Hepatocyte (in vitro differentiated cells): ENCODE data around the gene STMP1. TPM values are rescaled to one million over a fixed set of nuclear protein-coding genes. Genes with fewer than 3 reads are reported as not detected.
"Not testable (repeated sequence)": the region's sequence is repeated elsewhere in the genome, so short reads cannot be mapped to it uniquely, and the experiment has no call there.

Experiments used
- DNase-seq: peaks from one replicate; pipeline ENCODE4 v3.0.0-alpha.2; 2016; ENCODE audit warnings: low spot score
- H2AFZ ChIP-seq: fragments of 200-600 bp; sonication (generic); 2 replicates; pipeline ENCODE4 v1.6.0; 2016; ENCODE audit warnings: antibody characterized with exemption, mild to moderate bottlenecking
- H3K27ac ChIP-seq: fragments of 200-600 bp; sonication (generic); 2 replicates; pipeline ENCODE4 v1.5.1; 2016; ENCODE audit warnings: mild to moderate bottlenecking
- H3K27me3 ChIP-seq: fragments of 200-600 bp; sonication (generic); 2 replicates; pipeline ENCODE4 v1.6.1; 2016
- H3K36me3 ChIP-seq: fragments of 200-600 bp; sonication (generic); replicated peaks from 2 replicates; pipeline ENCODE4 v1.5.1; 2016; ENCODE audit warnings: low read depth; ENCODE audit not compliant: insufficient read depth
- H3K4me1 ChIP-seq: fragments of 200-600 bp; sonication (generic); 2 replicates; pipeline ENCODE4 v1.5.1; 2016; ENCODE audit warnings: mild to moderate bottlenecking, moderate library complexity; ENCODE audit not compliant: insufficient read depth
- H3K4me2 ChIP-seq: fragments of 200-600 bp; sonication (generic); 2 replicates; pipeline ENCODE4 v1.6.0; 2016
- H3K4me3 ChIP-seq: fragments of 200-600 bp; sonication (generic); 2 replicates; pipeline ENCODE4 v1.5.1; 2016; ENCODE audit warnings: mild to moderate bottlenecking
- H3K79me2 ChIP-seq: fragments of 200-600 bp; sonication (generic); 2 replicates; pipeline ENCODE4 v1.6.0; 2017; ENCODE audit warnings: mild to moderate bottlenecking
- H3K9me2 ChIP-seq: fragments of 200-600 bp; sonication (generic); replicated peaks from 2 replicates; pipeline ENCODE4 v1.6.0; 2017; ENCODE audit warnings: mild to moderate bottlenecking; ENCODE audit not compliant: insufficient read depth
- H3K9me3 ChIP-seq: fragments of 200-600 bp; sonication (generic); 2 replicates; pipeline ENCODE4 v1.5.1; 2016; ENCODE audit warnings: low read depth, mild to moderate bottlenecking
- H4K20me1 ChIP-seq: fragments of 200-600 bp; sonication (generic); 2 replicates; pipeline ENCODE4 v1.6.0; 2016; ENCODE audit warnings: mild to moderate bottlenecking; ENCODE audit not compliant: insufficient read depth, poor library complexity, severe bottlenecking
- CTCF ChIP-seq: fragments of 200-600 bp; sonication (generic); IDR thresholded peaks from 2 replicates; pipeline ENCODE4 v1.5.1; 2016; ENCODE audit warnings: antibody characterized with exemption, mild to moderate bottlenecking; ENCODE audit not compliant: poor library complexity
- EZH2 ChIP-seq: fragments of 200-600 bp; sonication (generic); IDR thresholded peaks from 2 replicates; pipeline ENCODE4 v1.6.1; 2016; ENCODE audit warnings: antibody characterized with exemption, mild to moderate bottlenecking, borderline replicate concordance
- EZH2phosphoT487 ChIP-seq: fragments of 200-600 bp; sonication (generic); IDR thresholded peaks from one replicate; pipeline ENCODE4 v1.6.1; 2018; ENCODE audit warnings: antibody characterized with exemption, mild to moderate bottlenecking, low read depth, moderate library complexity; ENCODE audit not compliant: unreplicated experiment, severe bottlenecking
- WGBS: methylation state at CpG from one replicate; pipeline ENCODE4 v1.1.6; 2016; ENCODE audit warnings: low lambda C conversion rate; ENCODE audit errors: missing lambda C conversion rate; 5-methylcytosine and 5-hydroxymethylcytosine counted together
- polyA plus RNA-seq: library from polyadenylated mRNA; unstranded; fragments of >200 nt; fragmentation: Nextera tagmentation; extraction: Ambion mirVana; gene quantifications from 2 replicates; pipeline ENCODE4 v1.2.1, GENCODE V29; 2016
- total RNA-seq: library from RNA; depleted of rRNA; stranded (reverse); fragments of >200 nt; gene quantifications from 2 replicates; pipeline ENCODE4 v1.2.3, GENCODE V29; 2014

The STMP1 gene
- total and polyA plus RNA-seq, 2 experiments from 2014 or later, result 28.1 to 73.6 TPM

GRCh38 chr7:135634191-135634878, 28.0 kb upstream of the STMP1 start:
- TF ChIP-seq CTCF, result no peak
- no peak for TF ChIP-seq EZH2phosphoT487
- TF ChIP-seq EZH2, result no peak
- H3K36me3 ChIP-seq, result no peaks in the 10 kb centered on the region
- H3K4me2 ChIP-seq, result peak overlapping the region; percentile 28
- no peaks in the 10 kb centered on the region for H3K79me2 ChIP-seq
- no peak for DNase-seq
- no peak overlapping the region for H3K27ac ChIP-seq
- WGBS, result 93% methylated on average over 7 of the region's 7 CpGs
- no peak overlapping the region for H3K4me3 ChIP-seq
- no peaks in the 10 kb centered on the region for H3K27me3 ChIP-seq
- no peak overlapping the region for H2AFZ ChIP-seq
- H3K9me2 ChIP-seq, result no peaks in the 10 kb centered on the region
- H4K20me1 ChIP-seq, result no peaks in the 10 kb centered on the region
- no peaks in the 10 kb centered on the region for H3K9me3 ChIP-seq
- no peaks in the 10 kb centered on the region for H3K4me1 ChIP-seq

DNA sequence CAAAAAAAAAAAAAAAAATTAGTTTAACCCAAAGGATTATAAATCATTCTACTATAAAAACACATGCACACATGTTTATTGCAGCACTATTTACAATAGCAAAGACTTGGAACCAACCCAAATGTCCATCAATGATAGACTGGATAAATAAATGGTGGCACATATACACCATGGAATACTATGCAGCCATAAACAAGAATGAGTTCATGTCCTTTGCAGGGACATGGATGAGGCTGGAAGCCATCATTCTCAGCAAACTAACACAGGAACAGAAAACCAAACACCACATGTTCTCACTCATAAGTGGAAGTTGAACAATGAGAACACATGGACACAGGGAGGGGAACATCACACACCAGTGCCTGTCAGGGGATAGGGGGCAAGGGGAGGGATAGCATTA, 22.6 kb upstream of the STMP1 start:
- H3K9me2 ChIP-seq, H3K79me2 ChIP-seq, H3K27me3 ChIP-seq, H3K4me3 ChIP-seq, H3K36me3 ChIP-seq, H3K4me2 ChIP-seq, H3K4me1 ChIP-seq, H3K27ac ChIP-seq, H4K20me1 ChIP-seq, DNase-seq, H2AFZ ChIP-seq, H3K9me3 ChIP-seq: not testable (repeated sequence)

- Histone ChIP-seq H3K27me3 (no peaks in the 10 kb centered on the region), H3K4me3 (no peak overlapping the region), H3K9me2 (no peaks in the 10 kb centered on the region), H2AFZ (no peak overlapping the region), H3K9me3 (no peaks in the 10 kb centered on the region), H3K36me3 (no peaks in the 10 kb centered on the region), H4K20me1 (no peaks in the 10 kb centered on the region), H3K4me2 (no peak overlapping the region), H3K27ac (no peak overlapping the region), H3K79me2 (no peaks in the 10 kb centered on the region), H3K4me1 (no peaks in the 10 kb centered on the region)
- TF ChIP-seq CTCF (no peak), EZH2 (no peak), EZH2phosphoT487 (no peak)
- no peak for DNase-seq
- WGBS, result 90% methylated on average over 3 of the region's 3 CpGs
These were observed 18.2 kb upstream of the STMP1 start for GRCh38 chr7:135644154-135644553.

- 79% methylated on average over 3 of the region's 3 CpGs for WGBS
- no peaks in the 10 kb centered on the region for H3K79me2 ChIP-seq
- DNase-seq, result no peak
- H2AFZ ChIP-seq, result no peak overlapping the region
- H3K9me2 ChIP-seq, result no peaks in the 10 kb centered on the region
- H4K20me1 ChIP-seq, result no peaks in the 10 kb centered on the region
- H3K9me3 ChIP-seq, result no peaks in the 10 kb centered on the region
- no peak overlapping the region for H3K27ac ChIP-seq
- H3K27me3 ChIP-seq, result no peaks in the 10 kb centered on the region
- no peak for TF ChIP-seq CTCF
- TF ChIP-seq EZH2, result no peak
- no peak for TF ChIP-seq EZH2phosphoT487
- no peaks in the 10 kb centered on the region for H3K36me3 ChIP-seq
- no peaks in the 10 kb centered on the region for H3K4me1 ChIP-seq
- H3K4me3 ChIP-seq, result no peak overlapping the region
- no peak overlapping the region for H3K4me2 ChIP-seq
These were observed 17.6 kb upstream of the STMP1 start for GRCh38 chr7:135644729-135645128.
